Measurements from ENCODE around the gene MAN1C1.

DNA sequence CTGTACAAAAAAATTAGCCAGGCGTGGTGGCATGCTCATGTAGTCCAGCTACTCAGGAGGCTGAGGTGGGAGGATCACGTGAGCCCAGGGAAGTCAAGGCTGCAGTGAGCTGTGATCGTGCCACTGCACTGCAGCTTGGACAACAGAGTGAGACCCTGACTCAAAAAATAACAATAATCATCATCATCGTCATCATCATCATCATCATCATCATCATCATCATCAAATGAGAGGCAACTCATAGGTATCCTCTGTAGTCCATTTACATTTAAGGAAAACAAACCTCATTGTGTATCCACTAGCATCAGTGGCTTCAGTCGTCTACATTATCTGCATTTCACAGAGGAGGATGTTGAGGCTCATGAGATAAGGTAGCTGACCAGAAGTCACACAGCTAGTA lies 114.6 kb downstream of the MAN1C1 start:
- TF ChIP-seq POLR2A (IDR thresholded peaks at IDR 0.05; ENCODE audit: low read depth, low read length) = no peak
- no peak for TF ChIP-seq SPI1 (IDR thresholded peaks at IDR 0.05; ENCODE audit: low read depth, low read length)

All from GM12891 (cell line).